Measurements from ENCODE around the gene SULT1E1. TPM values are rescaled to one million over a fixed set of nuclear protein-coding genes. Genes with fewer than 3 reads are reported as not detected.

The SULT1E1 gene
- total RNA-seq, 1 donor from 2014 or later: 5.1 TPM

- H3K4me3 Mint-ChIP-seq (ENCODE audit: unreplicated experiment): no peak overlapping the region
- H3K9me3 Mint-ChIP-seq (ENCODE audit: unreplicated experiment): no peaks in the 10 kb centered on the region
- peaks cover 4% of the 10 kb centered on the region for H3K36me3 Mint-ChIP-seq (ENCODE audit: unreplicated experiment)
- no peak overlapping the region for H3K27ac Mint-ChIP-seq (ENCODE audit: unreplicated experiment)
- H3K4me1 Mint-ChIP-seq (ENCODE audit: unreplicated experiment): peaks cover 8% of the 10 kb centered on the region
- DNase-seq (ENCODE audit: extremely low spot score, unreplicated experiment): no peak
- no peaks in the 10 kb centered on the region for H3K27me3 Mint-ChIP-seq (ENCODE audit: unreplicated experiment)
- TF ChIP-seq, protein P1, sequence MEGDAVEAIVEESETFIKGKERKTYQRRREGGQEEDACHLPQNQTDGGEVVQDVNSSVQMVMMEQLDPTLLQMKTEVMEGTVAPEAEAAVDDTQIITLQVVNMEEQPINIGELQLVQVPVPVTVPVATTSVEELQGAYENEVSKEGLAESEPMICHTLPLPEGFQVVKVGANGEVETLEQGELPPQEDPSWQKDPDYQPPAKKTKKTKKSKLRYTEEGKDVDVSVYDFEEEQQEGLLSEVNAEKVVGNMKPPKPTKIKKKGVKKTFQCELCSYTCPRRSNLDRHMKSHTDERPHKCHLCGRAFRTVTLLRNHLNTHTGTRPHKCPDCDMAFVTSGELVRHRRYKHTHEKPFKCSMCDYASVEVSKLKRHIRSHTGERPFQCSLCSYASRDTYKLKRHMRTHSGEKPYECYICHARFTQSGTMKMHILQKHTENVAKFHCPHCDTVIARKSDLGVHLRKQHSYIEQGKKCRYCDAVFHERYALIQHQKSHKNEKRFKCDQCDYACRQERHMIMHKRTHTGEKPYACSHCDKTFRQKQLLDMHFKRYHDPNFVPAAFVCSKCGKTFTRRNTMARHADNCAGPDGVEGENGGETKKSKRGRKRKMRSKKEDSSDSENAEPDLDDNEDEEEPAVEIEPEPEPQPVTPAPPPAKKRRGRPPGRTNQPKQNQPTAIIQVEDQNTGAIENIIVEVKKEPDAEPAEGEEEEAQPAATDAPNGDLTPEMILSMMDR (IDR thresholded peaks at IDR 0.05): no peak
These were observed 66.2 kb downstream of the SULT1E1 start for GRCh38 chr4:69793732-69794131.

Other genes with a start within 250 kb of the SULT1E1 start
- not detected in 2 replicates for gene UGT2A2, start 220.5 kb downstream of the SULT1E1 start, total RNA-seq
- gene UGT2A1, start 206.9 kb downstream of the SULT1E1 start, total RNA-seq: not detected in 2 replicates
- gene SULT1B1, start 99.5 kb downstream of the SULT1E1 start, total RNA-seq: 0.50 and 1.2 TPM in 2 replicates
- gene CSN1S1, start 70.9 kb upstream of the SULT1E1 start, total RNA-seq: not detected in 2 replicates
- not detected in 2 replicates for gene CSN2, start 105.6 kb upstream of the SULT1E1 start, total RNA-seq
- gene STATH, start 135.8 kb upstream of the SULT1E1 start, total RNA-seq: not detected in 2 replicates
- gene HTN3, start 168.3 kb upstream of the SULT1E1 start, total RNA-seq: not detected in 2 replicates
- not detected in 2 replicates for gene HTN1, start 190.3 kb upstream of the SULT1E1 start, total RNA-seq